Neural crest cell (in vitro differentiated cells): Measurements from ENCODE around the gene JOSD2. TPM values are rescaled to one million over a fixed set of nuclear protein-coding genes. Genes with fewer than 3 reads are reported as not detected.

Source experiments
- DNase-seq: peaks from one replicate; pipeline ENCODE4 v3.0.0; 2021; ENCODE audit warnings: low read depth, mixed read lengths, low spot score
- H3K27ac Mint-ChIP-seq: one replicate; pipeline ENCODE4 v1.8.0; 2021; ENCODE audit warnings: mild to moderate bottlenecking, mixed read lengths; ENCODE audit not compliant: unreplicated experiment
- H3K27me3 Mint-ChIP-seq: 2 replicates; pipeline ENCODE4 v1.8.0; 2021; ENCODE audit warnings: low read depth, mild to moderate bottlenecking, mixed read lengths
- H3K36me3 Mint-ChIP-seq: 2 replicates; pipeline ENCODE4 v1.8.0; 2021; ENCODE audit warnings: low read depth, mild to moderate bottlenecking, mixed read lengths
- H3K4me1 Mint-ChIP-seq: 2 replicates; pipeline ENCODE4 v1.8.0; 2021; ENCODE audit warnings: mixed read lengths
- H3K4me3 Mint-ChIP-seq: one replicate; pipeline ENCODE4 v1.8.0; 2021; ENCODE audit warnings: mild to moderate bottlenecking, mixed read lengths
- H3K9me3 Mint-ChIP-seq: 2 replicates; pipeline ENCODE4 v1.8.0; 2021; ENCODE audit warnings: mixed read lengths
- long read RNA-seq: library from polyadenylated mRNA; unstranded; transcript quantifications from one replicate; pipeline ENCODE4 v2.0.0, GENCODE V29; 2020
- total RNA-seq: library from RNA; stranded (reverse); gene quantifications from 2 replicates; pipeline ENCODE4 v1.2.1, GENCODE V29; 2021
- TF ChIP-seq, protein P1 (sequence below): fragments of 200-600 bp; sonication (generic); conservative IDR thresholded peaks from 2 replicates; pipeline ENCODE4 v1.5.0; 2021; ENCODE audit warnings: antibody characterized with exemption, mild to moderate bottlenecking

JOSD2 gene, protein sequence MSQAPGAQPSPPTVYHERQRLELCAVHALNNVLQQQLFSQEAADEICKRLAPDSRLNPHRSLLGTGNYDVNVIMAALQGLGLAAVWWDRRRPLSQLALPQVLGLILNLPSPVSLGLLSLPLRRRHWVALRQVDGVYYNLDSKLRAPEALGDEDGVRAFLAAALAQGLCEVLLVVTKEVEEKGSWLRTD
- total RNA-seq, result 10.9 and 13.5 TPM in 2 replicates
- long read RNA-seq, partial matches to known transcripts, result 1 of 2 reads
- long read RNA-seq, other reads (novel, unspliced or antisense), result 0 of 2 reads

GRCh38 chr19:50511069-50511822 lies at the start of gene JOSD2:
Gene JOSD2 (minus strand): TSS chr19:50511191. CDS start chr19:50510431, 760 bp downstream.
- Mint-ChIP-seq H3K27me3 (peaks cover 8% of the 10 kb centered on the region), H3K9me3 (no peaks in the 10 kb centered on the region), H3K27ac (peak within 1 kb of the TSS; percentile 100), H3K4me3 (peak within 1 kb of the TSS; percentile 95), H3K4me1 (peaks cover 47% of the 10 kb centered on the region), H3K36me3 (no peaks in the 10 kb centered on the region)
- peak; percentile 90 for DNase-seq
- TF ChIP-seq, protein P1, sequence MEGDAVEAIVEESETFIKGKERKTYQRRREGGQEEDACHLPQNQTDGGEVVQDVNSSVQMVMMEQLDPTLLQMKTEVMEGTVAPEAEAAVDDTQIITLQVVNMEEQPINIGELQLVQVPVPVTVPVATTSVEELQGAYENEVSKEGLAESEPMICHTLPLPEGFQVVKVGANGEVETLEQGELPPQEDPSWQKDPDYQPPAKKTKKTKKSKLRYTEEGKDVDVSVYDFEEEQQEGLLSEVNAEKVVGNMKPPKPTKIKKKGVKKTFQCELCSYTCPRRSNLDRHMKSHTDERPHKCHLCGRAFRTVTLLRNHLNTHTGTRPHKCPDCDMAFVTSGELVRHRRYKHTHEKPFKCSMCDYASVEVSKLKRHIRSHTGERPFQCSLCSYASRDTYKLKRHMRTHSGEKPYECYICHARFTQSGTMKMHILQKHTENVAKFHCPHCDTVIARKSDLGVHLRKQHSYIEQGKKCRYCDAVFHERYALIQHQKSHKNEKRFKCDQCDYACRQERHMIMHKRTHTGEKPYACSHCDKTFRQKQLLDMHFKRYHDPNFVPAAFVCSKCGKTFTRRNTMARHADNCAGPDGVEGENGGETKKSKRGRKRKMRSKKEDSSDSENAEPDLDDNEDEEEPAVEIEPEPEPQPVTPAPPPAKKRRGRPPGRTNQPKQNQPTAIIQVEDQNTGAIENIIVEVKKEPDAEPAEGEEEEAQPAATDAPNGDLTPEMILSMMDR, result no peak

DNA sequence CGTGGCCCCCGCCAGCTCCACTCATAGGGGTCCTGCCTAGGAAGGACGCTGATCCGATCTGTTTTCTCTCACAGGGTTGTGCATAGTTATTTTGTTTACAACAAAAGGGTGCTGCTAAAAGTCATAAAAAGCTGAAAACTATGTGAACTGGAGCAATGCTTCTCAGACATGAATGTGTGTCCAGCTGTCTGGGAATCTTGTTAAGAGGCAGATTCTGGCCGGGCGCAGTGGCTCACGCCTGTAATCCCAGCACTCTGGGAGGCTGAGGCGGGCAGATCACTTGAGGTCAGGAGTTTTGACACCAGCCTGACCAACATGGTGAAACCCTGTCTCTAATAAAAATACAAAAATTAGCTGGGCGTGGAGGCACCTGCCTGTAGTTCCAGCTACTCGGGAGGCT lies 48.6 kb upstream of the JOSD2 start:
- TF ChIP-seq, protein P1, result no peak
- H3K4me1 Mint-ChIP-seq, result peaks cover 36% of the 10 kb centered on the region
- H3K27ac Mint-ChIP-seq, result no peak overlapping the region
- no peak overlapping the region for H3K4me3 Mint-ChIP-seq
- H3K9me3 Mint-ChIP-seq, result no peaks in the 10 kb centered on the region
- H3K36me3 Mint-ChIP-seq, result no peaks in the 10 kb centered on the region
- no peak for DNase-seq
- H3K27me3 Mint-ChIP-seq, result peaks cover 3% of the 10 kb centered on the region

DNA sequence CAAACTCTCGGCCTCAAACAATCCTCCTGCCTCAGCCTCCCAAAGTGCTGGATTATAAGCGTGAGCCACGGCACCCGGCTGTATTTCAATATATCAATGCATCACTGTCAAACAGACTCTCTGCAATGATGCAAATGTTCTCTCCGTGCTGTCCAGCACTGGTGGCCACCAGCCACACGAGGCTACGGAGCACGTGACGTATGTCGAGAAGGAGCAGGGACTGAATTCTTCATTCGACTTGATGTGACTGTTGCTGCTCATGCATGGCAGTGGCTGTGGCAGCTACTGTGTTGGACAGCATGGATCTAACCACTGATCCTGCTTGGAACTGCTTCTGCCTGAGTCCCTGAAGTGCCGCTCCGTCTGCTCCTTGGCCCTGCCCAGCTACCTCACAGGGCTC lies 47.5 kb upstream of the JOSD2 start:
- peaks cover 28% of the 10 kb centered on the region for H3K4me1 Mint-ChIP-seq
- H3K27ac Mint-ChIP-seq, result no peak overlapping the region
- H3K9me3 Mint-ChIP-seq, result no peaks in the 10 kb centered on the region
- no peaks in the 10 kb centered on the region for H3K27me3 Mint-ChIP-seq
- TF ChIP-seq, protein P1, result no peak
- no peak for DNase-seq
- H3K4me3 Mint-ChIP-seq, result no peak overlapping the region
- H3K36me3 Mint-ChIP-seq, result no peaks in the 10 kb centered on the region

DNA sequence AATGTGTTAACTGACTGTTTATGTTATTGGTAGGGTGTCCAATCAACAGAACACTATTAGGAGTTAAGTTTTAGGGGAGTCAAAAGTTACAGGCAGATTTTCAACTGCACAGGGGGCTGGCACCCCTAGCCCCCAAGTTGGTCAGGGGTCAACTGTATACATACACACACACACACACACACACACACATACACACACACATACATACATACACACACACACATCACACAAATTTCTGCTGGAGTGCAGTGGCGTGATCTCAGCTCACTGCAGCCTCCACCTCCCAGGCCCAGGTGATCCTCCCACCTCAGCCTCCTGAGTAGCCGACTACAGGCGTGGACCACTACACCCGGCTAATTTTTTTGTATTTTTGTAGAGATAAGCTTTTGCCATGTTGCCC lies 47.0 kb upstream of the JOSD2 start:
- TF ChIP-seq, protein P1, result no peak
- H3K27ac Mint-ChIP-seq, result no peak overlapping the region
- H3K4me1 Mint-ChIP-seq, result peaks cover 28% of the 10 kb centered on the region
- H3K4me3 Mint-ChIP-seq, result no peak overlapping the region
- H3K9me3 Mint-ChIP-seq, result no peaks in the 10 kb centered on the region
- no peaks in the 10 kb centered on the region for H3K27me3 Mint-ChIP-seq
- H3K36me3 Mint-ChIP-seq, result no peaks in the 10 kb centered on the region
- DNase-seq, result no peak

DNA sequence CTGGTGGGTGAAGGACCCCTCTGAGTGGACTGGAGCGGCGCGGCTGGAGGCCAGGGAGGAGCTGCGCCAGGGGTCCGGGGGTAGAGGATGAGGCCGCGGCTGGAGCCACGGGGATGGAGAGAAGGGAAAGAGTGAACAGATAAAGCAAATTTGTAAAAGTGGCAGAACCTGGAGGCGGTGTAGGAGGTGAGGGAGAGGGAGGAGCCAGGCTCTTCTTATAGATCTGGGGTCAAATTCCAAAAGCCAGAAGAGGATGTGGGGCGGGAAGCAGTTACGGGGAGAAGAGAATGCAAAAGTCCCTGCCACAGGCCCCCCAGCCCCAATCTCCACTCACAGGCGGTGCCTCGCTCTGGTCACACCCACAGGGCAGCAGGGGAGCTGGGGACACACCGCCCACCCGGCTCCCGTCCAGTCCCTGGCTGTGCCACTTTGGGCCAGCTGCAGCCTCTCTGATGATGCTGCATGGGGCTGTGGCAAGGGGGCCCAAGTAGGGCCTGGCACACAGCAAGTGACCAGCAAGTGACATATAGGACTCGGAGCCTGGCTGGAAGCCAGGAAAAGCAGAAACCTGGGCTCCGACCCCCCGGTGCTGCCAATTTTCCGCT lies 46.1 kb upstream of the JOSD2 start:
- Mint-ChIP-seq H3K4me3 (peak overlapping the region; percentile 62), H3K9me3 (no peaks in the 10 kb centered on the region), H3K27ac (no peak overlapping the region), H3K27me3 (no peaks in the 10 kb centered on the region), H3K36me3 (no peaks in the 10 kb centered on the region), H3K4me1 (peaks cover 29% of the 10 kb centered on the region)
- TF ChIP-seq, protein P1, result no peak
- DNase-seq, result no peak
